ENCODE data around the gene KCNQ5.

KCNQ5 gene

DNA sequence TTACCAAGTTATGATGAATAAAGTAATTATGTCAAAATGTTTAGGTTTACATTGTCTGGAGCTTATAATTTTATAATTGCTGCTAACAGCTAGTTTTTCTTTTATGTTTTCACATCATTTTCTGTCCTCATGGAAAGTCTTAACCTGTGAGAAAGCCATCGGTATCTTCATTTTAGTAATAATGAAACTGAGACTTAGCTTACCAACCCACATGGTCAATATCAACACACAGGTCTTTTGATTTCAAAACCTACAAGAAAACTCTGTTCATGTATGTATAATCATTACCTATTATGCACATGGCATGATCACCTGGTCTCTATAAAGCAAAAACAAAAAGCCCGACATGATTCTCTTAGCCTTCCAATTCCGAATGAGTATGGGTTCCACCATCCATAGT, 61.9 kb downstream of the KCNQ5 start:
- DNase-seq = no peak

DNA sequence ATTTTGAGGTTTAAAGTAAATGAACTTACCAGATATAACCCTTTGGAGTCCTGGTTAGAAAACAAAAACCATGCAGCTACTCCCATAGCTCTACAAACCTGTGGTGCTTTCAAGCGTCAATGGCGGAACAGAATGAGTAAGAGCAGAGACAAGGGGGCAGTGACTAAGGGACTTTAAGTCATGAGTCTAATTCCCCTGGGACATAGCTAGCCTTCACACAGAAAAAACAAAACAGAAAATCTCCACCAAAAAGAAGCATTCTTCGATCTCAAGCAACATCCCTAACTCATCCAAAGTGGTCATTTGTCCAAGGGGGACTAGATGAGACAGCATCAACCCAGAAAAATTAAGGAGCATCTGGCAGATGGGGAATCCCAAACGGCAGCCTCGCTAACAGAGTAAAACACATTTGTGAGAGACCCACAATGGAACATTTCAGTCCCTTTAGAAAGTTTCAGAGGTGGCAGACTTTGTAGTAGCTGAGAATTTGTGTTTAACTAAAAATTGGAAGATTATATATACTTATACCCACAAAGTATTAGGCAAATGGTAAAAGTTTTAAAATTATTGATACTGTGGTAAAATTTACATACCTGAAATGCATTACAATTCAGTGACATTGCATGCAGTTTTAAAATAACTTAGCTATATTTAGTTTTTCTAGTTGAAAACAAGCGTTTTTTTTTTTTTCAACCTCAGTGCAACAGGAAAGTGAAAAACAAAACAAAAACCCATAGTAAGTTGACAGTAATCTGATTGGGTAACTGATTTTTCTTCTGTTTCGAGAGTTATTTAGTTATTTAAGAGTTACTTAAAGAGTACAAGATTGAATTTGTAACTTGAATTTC, 67.5 kb downstream of the KCNQ5 start:
- DNase-seq = no peak

DNA sequence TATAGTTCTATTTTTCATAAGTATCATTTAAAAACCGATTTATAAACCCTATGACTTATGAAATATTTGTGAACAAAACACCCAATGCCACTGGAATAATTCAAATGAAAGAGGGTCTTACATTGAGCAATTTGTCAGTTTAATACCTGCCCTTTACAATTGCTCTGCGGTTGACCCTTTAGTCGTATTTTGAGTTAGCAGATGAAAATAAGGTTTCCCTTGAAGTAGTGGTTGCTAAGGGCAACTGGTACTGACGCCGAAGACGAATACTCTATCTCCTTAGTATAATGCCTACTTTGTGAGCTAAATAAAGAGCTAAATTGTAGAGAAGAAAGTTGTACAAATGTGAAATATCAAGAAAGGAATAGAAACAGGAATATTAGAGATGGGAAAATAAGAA, 69.4 kb downstream of the KCNQ5 start:
- DNase-seq = no peak

DNA sequence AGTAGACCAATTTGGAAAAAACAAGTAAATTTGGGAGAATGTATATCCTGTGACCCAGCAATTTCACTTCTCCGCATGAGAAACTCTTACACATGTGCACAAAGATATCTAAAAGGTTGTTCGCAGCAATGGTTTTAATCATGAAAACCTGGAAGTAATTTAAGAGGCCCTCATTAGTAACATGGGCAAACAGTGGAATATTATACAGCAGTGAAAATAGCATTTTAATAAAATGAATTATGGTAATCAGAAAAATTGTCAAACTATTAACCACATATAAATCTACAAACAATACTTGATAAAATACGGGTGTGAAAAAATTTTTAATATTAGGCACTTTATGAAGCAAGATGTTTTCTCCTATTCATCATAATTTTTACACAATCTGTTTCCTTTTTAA, 74.2 kb downstream of the KCNQ5 start:
- no peak for DNase-seq

DNA sequence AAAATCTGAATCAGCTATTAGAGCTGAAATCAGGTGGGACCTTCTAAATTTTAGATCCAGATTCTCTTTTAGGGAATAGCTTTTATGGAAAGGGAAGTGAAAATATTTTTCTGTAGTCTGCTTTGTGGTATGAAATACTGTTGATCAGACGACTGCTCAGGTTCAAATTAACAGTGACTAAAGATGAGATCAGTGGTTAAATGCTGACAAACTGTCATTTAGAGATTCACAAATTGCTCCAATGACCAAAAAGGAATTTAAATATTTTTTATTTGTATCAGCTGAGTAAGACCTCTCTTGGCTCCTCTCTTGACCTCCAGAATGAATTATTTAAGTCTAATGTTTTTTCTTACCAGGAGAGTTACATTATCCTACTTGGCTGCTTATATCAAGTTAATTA, 77.3 kb downstream of the KCNQ5 start:
- no peak for DNase-seq

DNA sequence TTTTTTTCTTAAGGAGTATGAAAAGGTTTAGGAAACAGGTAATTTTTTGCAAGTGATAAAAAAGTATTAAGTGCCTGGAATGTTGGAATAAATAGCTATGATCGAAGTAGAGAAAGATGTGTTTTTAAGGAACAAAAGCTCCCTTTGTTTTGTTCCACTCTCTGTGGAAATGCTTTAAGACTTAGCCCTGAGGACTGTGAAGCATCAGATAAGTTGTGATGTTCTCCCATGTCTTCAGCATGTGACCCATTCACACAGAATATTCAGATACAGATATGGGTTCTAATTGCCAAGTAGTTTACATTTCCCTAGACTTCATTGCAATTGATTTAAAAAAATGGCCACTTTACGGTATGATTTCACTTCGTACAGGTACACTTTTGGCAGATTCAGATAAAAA, 80.6 kb downstream of the KCNQ5 start:
- DNase-seq = no peak

DNA sequence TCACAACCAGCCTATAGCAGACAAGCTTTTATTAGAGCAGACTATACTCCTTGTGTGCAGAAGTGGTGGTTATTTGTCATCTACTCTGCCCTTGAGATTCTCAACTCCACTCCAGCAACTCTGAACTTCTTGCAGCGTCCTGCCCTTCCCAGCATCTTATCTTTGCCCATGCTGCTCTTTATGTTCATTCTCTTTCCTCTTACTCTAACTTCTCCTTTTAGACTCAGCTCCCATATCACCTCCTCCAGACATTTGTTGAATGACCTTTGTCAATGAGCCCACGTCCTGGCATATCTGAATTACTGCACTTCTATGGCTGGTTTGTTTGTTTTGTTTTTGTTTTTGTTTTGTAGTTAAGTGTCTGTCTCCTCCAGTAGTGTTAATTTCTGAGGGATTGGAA, 81.2 kb downstream of the KCNQ5 start:
- DNase-seq = no peak

DNA sequence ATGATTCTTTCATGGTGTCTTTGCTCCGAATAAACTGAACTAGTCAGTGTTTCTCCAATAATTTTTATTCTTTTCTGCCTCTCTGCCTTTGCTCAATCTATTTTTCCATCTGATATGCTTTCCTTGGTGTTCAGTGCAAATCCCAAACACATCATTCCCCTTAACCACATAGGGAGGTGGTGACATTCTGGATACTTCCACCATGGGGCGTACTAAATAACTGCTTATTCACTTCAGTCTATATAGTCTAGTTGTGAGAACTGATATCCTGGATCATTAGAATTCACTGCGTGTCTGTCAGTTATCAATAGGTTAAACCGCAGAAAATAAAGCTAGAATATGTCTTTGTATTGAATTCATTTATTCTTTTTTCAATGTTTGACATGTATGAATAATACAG, 83.1 kb downstream of the KCNQ5 start:
- no peak for DNase-seq

DNA sequence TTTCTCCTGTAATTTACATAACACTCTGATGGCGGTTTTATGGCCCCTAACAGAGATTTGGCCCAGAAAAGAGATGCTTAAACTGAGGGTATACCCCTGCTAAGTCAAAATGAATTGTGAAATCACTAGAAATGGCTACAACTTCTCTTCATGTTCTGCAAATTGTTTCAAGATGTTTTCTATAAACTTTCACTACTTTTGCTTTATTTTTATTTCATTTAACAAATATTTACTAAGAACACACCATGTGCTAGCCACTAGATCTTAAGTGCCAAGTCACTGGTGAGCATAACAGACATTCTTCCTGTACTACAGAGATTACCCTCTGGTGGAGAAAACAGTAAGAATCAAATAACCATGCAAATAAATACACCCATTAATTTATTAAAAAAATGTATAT, 87.6 kb downstream of the KCNQ5 start:
- no peak for DNase-seq

DNA sequence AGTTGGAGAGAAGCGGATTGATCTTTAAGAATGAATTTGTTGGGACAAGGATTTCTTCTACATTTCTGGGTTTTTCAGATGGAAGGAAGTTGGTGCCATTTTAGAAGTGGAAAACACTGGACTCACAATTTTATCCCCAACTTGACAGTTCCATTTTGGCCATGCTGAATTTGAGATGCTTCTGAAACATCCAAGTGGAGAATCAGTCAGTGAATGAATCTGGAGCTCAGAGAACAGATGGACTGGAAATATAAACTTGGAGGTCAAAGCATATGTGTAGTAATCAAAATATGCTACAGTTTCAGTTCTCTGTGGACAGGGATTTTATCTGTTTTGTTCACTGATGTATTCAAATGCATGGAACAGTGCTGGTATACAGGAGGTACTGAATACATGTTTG, 89.9 kb downstream of the KCNQ5 start:
- DNase-seq = no peak

DNA sequence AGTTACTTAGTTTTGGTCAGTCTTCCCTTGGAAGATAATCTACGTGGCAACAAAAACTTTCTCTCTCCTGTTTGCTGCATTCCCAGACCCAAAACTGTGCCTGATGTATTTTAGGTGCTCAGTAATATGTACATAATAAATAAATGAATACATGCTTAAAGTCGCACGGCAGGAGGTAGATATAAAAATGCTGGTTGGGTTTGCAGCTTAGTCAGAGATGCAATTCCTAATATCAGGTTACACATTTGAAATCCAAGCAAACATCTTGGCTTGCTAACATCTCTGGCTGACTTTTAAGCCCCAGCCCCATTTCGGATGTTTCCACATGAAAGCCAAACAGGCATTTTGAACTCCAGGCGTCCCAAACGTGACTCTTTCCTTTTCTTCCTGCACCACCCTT, 91.0 kb downstream of the KCNQ5 start:
- no peak for DNase-seq

DNA sequence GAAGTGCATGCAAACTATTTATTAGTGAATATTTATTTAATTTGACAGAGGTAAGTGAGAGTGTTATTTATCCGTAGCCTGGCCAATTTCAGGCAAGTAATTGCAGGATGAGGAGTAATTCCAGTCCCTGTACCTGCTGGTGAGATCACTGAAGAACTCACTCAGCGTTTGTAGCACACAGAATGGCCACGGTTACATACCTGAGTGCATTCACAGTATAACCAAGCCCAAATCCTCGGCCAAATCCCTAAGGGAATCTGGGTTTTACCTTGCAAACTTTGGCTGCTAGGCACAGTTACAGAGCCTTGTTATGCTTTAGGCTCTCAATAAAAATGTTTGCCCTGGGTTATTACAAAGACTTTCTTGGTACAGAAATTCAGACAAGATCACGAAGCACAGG, 93.3 kb downstream of the KCNQ5 start:
- DNase-seq = no peak

DNA sequence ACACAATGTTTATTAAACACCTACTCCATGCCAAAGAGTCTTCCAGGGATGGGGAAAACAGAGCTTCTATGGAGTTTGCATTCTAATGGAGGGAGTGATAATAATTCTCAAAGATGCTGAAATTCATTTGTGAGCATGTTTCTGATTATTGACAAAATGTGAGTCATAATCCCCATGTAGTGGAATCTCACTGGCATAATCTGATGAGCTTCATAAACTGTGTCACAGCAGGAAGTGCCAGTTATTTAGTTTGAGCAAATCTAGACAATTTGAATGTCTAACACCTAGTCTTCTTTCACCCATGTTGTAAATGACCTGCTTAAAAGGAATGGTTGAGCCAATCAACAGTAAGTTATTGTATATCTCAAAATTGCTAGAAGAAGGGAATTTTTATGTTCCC, 95.1 kb downstream of the KCNQ5 start:
- DNase-seq = no peak

DNA sequence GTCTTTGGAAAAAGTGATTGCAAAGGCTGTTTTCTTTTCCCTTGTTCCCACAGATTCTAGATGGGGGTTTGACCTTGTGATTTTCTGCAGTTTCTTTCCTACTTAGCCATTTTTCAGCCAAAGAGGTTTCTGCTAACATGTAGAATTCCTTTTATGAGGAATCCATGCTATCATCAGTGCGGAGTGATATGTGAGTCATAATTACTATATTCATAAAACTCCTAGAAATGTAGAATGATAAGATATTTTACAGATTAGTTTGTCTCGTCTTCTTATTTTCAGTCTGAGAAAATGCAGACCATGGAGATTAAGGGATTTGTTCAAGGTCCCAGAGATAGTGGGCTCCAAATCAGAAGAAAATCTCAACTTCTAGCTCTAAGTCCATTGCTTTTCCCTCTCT, 98.6 kb downstream of the KCNQ5 start:
- no peak for DNase-seq

DNA sequence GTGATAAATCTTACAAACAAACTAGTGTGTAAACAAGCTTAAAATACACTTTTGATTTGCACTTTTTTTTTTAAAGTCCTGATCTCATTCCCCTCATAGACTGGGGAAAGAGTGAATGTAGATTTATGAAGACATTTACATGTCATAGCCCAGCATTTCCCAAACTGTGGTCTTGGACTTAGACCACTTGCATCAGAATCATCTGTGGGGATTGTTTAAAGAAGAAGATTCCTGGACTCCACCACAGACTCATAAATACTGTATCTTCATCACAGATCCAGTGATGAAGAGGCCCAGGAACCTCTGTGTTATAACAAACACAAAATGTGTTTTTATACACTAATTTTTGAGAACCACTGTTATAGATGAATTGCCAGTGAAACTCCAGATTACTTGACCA, 99.5 kb downstream of the KCNQ5 start:
- no peak for DNase-seq

DNA sequence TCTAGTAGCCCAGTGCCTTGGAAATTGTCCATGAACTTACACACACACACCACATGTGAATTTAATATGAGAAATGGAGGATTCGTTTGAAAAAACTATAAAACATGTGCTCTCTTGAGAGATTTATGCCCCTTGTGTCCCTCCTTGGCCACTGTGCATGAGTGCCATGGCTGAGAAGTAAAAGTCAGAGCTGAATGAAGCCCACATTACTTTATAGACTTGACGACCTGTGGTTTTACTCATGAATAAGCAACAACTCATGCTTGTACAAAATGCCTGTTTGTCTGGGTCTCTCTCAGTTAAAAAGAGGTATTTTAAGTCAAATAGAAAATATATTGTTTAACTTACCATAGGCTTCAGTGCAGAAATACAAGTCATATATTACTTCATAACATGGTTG, 102.7 kb downstream of the KCNQ5 start:
- DNase-seq = no peak

DNA sequence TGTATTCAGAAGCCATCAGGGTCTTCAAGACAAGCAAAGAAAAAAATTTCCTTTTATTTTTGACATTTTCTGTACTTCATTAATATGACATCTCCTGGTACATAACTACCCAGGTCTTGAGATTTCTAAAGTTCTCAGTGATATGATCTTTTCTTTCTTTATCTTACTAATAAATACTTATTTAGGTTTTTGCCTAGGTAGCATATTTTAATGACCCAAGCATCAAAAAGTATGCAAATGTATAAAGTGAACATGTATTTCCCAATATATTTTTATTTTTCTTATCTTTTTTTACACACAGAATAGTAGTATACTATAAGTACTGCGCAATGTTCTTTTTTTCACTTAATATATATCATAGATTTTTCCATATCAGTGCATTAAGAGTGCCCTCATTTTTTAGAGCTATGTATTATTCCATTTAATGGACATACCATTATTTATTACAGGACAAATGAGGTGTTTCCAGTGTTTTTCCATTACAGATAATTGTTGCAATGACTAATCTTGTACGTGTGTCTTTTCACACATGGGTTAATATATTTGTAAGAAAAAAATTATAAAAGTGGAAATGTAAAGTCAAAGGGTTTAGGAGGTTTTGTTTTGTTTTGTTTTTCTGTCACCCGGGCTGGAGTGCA, 107.0 kb downstream of the KCNQ5 start:
- no peak for DNase-seq

DNA sequence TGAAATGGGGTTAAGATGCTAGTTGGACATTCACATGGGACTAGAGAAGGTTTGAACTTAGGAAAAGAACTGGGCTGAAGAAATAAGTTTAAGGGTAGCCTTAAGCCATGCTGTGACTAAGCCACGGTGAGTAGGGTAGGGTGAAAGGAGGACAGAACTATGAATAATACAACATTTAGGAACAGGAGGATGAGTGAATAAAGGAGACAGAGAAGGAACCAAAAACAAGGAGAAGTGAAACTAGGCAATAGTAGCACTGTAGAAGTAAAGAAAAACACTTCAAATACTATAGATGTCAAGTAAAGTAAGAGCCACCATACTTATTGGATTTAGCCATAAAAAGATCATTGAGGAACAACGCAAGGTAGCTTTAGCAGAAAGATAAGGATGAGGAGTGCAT, 111.2 kb downstream of the KCNQ5 start:
- DNase-seq = no peak

DNA sequence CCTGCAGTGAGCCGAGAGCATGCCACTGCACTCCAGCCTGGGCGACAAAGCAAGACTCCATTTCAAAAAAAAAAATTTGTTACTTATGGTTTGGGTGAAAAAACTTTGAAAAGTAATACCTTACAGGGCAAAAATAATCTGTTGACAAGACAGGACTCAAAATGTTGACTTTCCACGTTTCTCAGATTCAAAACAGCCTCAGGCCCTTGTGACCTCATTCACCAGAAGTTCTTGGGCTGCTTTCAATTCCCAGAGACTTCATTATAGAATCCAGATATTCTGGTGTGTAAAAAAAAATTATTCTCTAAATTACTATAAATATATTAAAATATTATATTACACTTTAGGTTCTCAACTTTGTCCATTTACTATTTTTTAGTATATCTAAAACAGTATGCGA, 116.2 kb downstream of the KCNQ5 start:
- DNase-seq = no peak

DNA sequence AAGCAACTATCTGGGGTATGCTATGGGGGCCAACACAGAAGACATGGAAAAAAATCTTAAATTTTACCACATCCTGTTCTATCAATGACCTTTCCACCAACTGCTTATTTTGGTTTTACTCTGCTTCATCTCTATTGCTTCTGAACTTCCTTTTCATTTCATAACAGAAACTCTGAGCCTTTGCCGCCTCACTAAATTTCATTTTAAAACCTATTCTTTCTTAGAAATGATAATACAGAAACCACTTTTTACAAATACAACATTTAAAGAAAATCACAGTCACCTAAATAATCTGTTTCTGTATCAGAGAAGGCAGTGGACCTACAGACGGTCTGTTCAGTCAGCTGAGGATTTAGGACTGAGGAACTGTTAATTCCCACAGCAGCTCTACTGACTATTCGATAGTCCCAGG, 117.5 kb downstream of the KCNQ5 start:
- DNase-seq = no peak

DNA sequence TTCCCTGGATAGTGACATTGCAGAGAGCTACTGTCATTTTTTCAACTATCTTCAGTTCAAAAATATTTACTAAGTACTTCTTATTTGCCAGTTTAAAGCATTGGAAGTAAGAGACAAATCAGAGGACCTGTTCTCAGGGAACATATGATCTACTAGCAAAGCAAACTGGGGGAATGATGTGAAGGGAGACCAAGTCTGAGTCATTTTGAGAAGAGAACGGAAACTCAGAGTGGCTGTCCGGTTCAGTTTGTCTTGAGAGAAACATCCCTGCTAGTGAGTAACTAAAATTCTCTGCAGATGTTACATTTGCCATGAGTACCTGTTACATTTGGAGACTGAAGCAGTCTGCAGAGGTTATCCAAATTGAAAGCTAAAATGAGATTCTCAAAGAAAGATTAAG, 118.3 kb downstream of the KCNQ5 start:
- DNase-seq = no peak

DNA sequence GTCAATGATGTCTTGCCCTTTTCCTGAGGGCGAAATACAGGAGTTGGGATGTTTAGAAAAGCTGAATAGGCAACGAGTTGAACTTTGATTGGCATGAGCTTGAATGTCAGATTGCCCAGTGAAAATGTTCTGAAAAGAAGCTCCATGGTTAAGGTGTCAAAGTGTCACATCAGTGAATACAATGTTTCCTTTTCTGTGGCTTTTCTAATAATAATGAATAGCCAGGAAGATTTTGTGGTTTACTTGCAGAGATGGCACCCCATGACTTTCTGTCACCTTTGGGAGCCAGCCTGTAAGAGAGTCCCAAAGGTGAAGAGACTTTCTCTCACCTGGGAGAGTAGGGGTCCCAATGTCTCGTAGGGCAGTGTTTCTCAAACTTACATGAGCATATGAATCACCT, 119.2 kb downstream of the KCNQ5 start:
- no peak for DNase-seq

DNA sequence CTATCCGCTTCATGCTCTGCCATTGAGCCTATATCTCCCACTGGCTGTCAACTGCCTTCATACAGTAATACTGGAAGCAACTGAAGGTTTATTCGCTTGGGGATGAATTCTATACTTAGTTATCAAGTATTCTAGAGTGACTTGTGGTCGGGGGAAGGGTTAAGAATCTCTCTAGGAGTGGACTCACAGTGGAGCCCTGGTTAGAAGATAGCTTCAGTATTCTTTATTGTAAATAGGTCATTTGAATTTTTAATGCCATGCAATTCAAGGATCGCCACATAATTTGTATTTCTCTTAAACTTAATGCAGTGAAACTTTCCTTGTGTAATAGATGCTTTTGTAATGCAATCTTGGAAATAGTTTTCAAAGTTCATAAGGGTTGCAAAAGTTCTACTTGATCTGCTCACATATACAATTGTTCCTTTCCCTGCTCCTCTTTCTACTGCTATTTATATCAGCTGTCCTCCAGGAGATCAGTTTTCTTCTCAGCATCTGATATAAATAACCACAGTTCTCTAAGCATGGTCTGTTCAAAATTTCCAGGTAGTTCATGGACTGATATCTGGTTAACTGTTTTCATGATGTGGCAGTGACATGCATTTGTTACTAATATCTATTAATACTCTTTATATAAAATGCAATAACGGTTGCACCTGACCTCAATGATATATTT, 120.3 kb downstream of the KCNQ5 start:
- DNase-seq = no peak

DNA sequence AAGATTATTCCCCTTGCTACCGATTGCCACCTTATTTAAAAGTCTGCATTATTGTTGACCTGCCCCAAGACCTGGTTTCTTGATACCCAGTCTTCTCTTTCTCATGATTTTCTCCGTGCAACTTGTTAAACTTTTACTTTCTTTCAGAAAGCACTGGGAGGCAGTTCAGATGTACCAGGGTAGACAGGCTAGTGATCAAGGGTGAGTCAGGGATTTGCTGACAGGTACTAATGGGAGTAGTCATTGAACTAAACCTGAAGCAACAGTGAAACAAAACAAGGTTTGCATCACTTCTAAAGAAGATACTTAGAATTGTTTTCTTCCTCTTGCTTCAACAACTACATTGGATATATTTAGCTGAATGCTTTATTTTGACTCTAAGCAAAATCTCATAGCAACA, 124.4 kb downstream of the KCNQ5 start:
- no peak for DNase-seq
